Measurements from ENCODE around the gene KAZALD1.
A peak's percentile ranks its signal among the peaks of the same experiment; 100 is the strongest.

The KAZALD1 gene

GRCh38 chr10:101047961-101048892, 13.6 kb upstream of the KAZALD1 start:
- DNase-seq = no peak

- peak; percentile 58 to 67 (median 63) for DNase-seq
These were observed 11.3 kb upstream of the KAZALD1 start for GRCh38 chr10:101050208-101051069.

- DNase-seq = no peak
These were observed 9.5 kb upstream of the KAZALD1 start for GRCh38 chr10:101052285-101052684.

GRCh38 chr10:101053516-101053915, 8.3 kb upstream of the KAZALD1 start:
- no peak for DNase-seq

GRCh38 chr10:101054351-101054750, 7.4 kb upstream of the KAZALD1 start:
- DNase-seq = no peak

GRCh38 chr10:101054876-101055275, 6.9 kb upstream of the KAZALD1 start:
- DNase-seq = no peak

GRCh38 chr10:101055411-101055810, 6.4 kb upstream of the KAZALD1 start:
- no peak for DNase-seq

GRCh38 chr10:101056365-101057151, 5.2 kb upstream of the KAZALD1 start:
- DNase-seq = no peak

GRCh38 chr10:101060036-101060950, 1.5 kb upstream of the KAZALD1 start:
- peak; percentile 81 to 93 (median 86) for DNase-seq

GRCh38 chr10:101060951-101061623, 702 bp upstream of the KAZALD1 start:
- peak; percentile 41 to 93 (median 86) for DNase-seq

- peak in 3 of 4 experiments; percentile 14 to 27 (median 18) for DNase-seq
These were observed 652 bp downstream of the KAZALD1 start for GRCh38 chr10:101062232-101063049.

- no peak for DNase-seq
These were observed 1.3 kb downstream of the KAZALD1 start for GRCh38 chr10:101063050-101063525.

- no peak for DNase-seq
These were observed 2.0 kb downstream of the KAZALD1 start for GRCh38 chr10:101063548-101064414.

GRCh38 chr10:101064415-101065030, 2.7 kb downstream of the KAZALD1 start:
- DNase-seq = no peak

GRCh38 chr10:101065481-101066145, 3.8 kb downstream of the KAZALD1 start:
- no peak for DNase-seq

GRCh38 chr10:101066146-101066895, 4.5 kb downstream of the KAZALD1 start:
- DNase-seq = peak in 1 of 4 experiments; percentile 19

GRCh38 chr10:101066896-101067355, 5.1 kb downstream of the KAZALD1 start:
- no peak for DNase-seq

All from activated CD4-positive, CD25-positive, alpha-beta regulatory T cell (primary cell).